GM12878 (cell line): ENCODE measurements around the gene ENOX1. TPM values are rescaled to one million over a fixed set of nuclear protein-coding genes. Genes with fewer than 3 reads are reported as not detected.

Experiments
- ATAC-seq: fragments of 200-7000 bp; cut with Tn5 transposase; 3 replicates; pipeline ENCODE4 v1.9.1; 2020; ENCODE audit warnings: mild to moderate bottlenecking, moderate library complexity
- BruUV-seq: library from RNA; stranded (reverse); fragments of 400-500 nt; replicated peaks from 2 replicates; lab custom pipeline; 2021; lab: Mats Ljungman, UMichigan
- CTCF ChIA-PET: fragments of 300-600 bp; sonication (Branson Sonifier 250); formaldehyde crosslinking; extraction: SDS; loops from one replicate; lab custom pipeline; 2021; ENCODE audit warnings: inconsistent platforms; lab: Yijun Ruan, JAX
- POLR2A ChIA-PET: fragments of 350-600 bp; formaldehyde crosslinking; extraction: SDS; loops from one replicate; lab custom pipeline; 2021; ENCODE audit warnings: inconsistent platforms; lab: Charles Lee
- RAD21 ChIA-PET: fragments of 300-600 bp; sonication (Branson Sonifier 250); formaldehyde crosslinking; loops from one replicate; lab custom pipeline; 2023; ENCODE audit warnings: antibody characterized with exemption; ENCODE audit not compliant: unreplicated experiment; lab: Charles Lee
- SMC1A ChIA-PET: fragments of 300-600 bp; sonication (Branson Sonifier 250); formaldehyde crosslinking; loops from one replicate; lab custom pipeline; 2023; ENCODE audit not compliant: unreplicated experiment, uncharacterized antibody; lab: Charles Lee
- DNase-seq: peaks from one replicate; pipeline ENCODE4 v3.0.0-alpha.2; 2011; ENCODE audit warnings: low read depth, low spot score
- FAIRE-seq: peaks from 3 replicates; lab custom pipeline; 2011; peaks lifted over from hg19 to GRCh38; lab: Jason Lieb, UNC
- H2AFZ ChIP-seq: 2 replicates; pipeline ENCODE4 v1.6.0; 2011; ENCODE audit warnings: low read depth, low read length, control low read depth; ENCODE audit not compliant: control insufficient read depth
- H3K27ac ChIP-seq: 2 replicates; pipeline ENCODE4 v1.5.1; 2011; ENCODE audit warnings: control low read depth; ENCODE audit not compliant: control insufficient read depth, insufficient read depth
- H3K27me3 ChIP-seq, 2 experiments: replicated peaks in 1 of 2; 2 replicates each; pipeline versions ENCODE4 v1.6.0 to v1.6.1; 2011; ENCODE audit warnings: low read length in 1 of 2; ENCODE audit not compliant: control insufficient read depth in 2 of 2, insufficient read depth in 2 of 2
- H3K36me3 ChIP-seq, 2 experiments: 2 replicates each; pipeline ENCODE4 v1.5.1; 2011; ENCODE audit warnings: low read length in 1 of 2; ENCODE audit not compliant: control insufficient read depth in 2 of 2, insufficient read depth in 2 of 2
- H3K4me1 ChIP-seq: 2 replicates; pipeline ENCODE4 v1.6.1; 2011; ENCODE audit warnings: mild to moderate bottlenecking, low read length, moderate library complexity, mixed read lengths; ENCODE audit not compliant: control insufficient read depth, insufficient read depth
- H3K4me2 ChIP-seq: 2 replicates; pipeline ENCODE4 v1.6.0; 2011; ENCODE audit warnings: control low read depth; ENCODE audit not compliant: control insufficient read depth, insufficient read depth
- H3K4me3 ChIP-seq: fragments of 200-600 bp; sonication (generic); 2 replicates; pipeline ENCODE4 v1.5.1; 2016
- H3K79me2 ChIP-seq: 2 replicates; pipeline ENCODE4 v1.6.0; 2011; ENCODE audit warnings: low read length; ENCODE audit not compliant: control insufficient read depth, insufficient read depth
- H3K9ac ChIP-seq: 2 replicates; pipeline ENCODE4 v1.8.0; 2011; ENCODE audit warnings: low read length, control low read depth, mixed read lengths; ENCODE audit not compliant: control insufficient read depth, insufficient read depth
- H3K9me3 ChIP-seq: replicated peaks from 3 replicates; pipeline ENCODE4 v1.5.1; 2011; ENCODE audit warnings: mild to moderate bottlenecking, low read length; ENCODE audit not compliant: control insufficient read depth, insufficient read depth
- H4K20me1 ChIP-seq: 2 replicates; pipeline ENCODE4 v1.6.0; 2011; ENCODE audit not compliant: control insufficient read depth, insufficient read depth
- BCL3 ChIP-seq: IDR thresholded peaks from 2 replicates; pipeline ENCODE4 v1.6.1; 2011; ENCODE audit warnings: borderline replicate concordance, low read depth, mild to moderate bottlenecking, moderate library complexity, low read length; ENCODE audit not compliant: insufficient read depth, poor library complexity, severe bottlenecking
- CBFB ChIP-seq: IDR thresholded peaks from 2 replicates; pipeline ENCODE4 v1.6.1; 2016; ENCODE audit warnings: antibody characterized with exemption, low read depth
- ELK1 ChIP-seq: IDR thresholded peaks from 2 replicates; pipeline ENCODE4 v1.6.1; 2012; ENCODE audit warnings: low read depth, low read length, improper control_type of control experiment
- IRF3 ChIP-seq: fragments of 450-650 bp; IDR thresholded peaks from 2 replicates; pipeline ENCODE4 v1.6.1; 2014; ENCODE audit warnings: mild to moderate bottlenecking
- KDM1A ChIP-seq: fragments of 200-600 bp; sonication (generic); IDR thresholded peaks from 2 replicates; pipeline ENCODE4 v1.6.1; 2016; ENCODE audit warnings: borderline replicate concordance
- SMAD5 ChIP-seq: IDR thresholded peaks from 2 replicates; pipeline ENCODE4 v1.6.1; 2016; ENCODE audit warnings: antibody characterized with exemption, low read depth
- TBL1XR1 ChIP-seq: IDR thresholded peaks from 2 replicates; pipeline ENCODE4 v1.6.1; 2012; ENCODE audit warnings: low read depth, low read length, improper control_type of control experiment
- TCF3 ChIP-seq: IDR thresholded peaks from 2 replicates; pipeline ENCODE4 v1.6.1; 2012; ENCODE audit warnings: low read depth, mild to moderate bottlenecking, low read length, borderline replicate concordance; ENCODE audit not compliant: insufficient read depth
- ZNF217 ChIP-seq: fragments of 450-650 bp; IDR thresholded peaks from 2 replicates; pipeline ENCODE4 v1.6.1; 2017; ENCODE audit warnings: antibody characterized with exemption, mild to moderate bottlenecking
- ZNF622 ChIP-seq: fragments of 450-650 bp; IDR thresholded peaks from 2 replicates; pipeline ENCODE4 v1.6.1; 2017; ENCODE audit warnings: mild to moderate bottlenecking, inconsistent platforms
- ZZZ3 ChIP-seq: IDR thresholded peaks from 2 replicates; pipeline ENCODE4 v1.6.1; 2011; ENCODE audit warnings: low read depth; ENCODE audit not compliant: control insufficient read depth, insufficient read length
- WGBS: methylation state at CpG from one replicate; pipeline ENCODE4 v1.1.6; 2016; ENCODE audit warnings: low lambda C conversion rate; ENCODE audit not compliant: insufficient replicate concordance, insufficient coverage; ENCODE audit errors: missing lambda C conversion rate; 5-methylcytosine and 5-hydroxymethylcytosine counted together
- in situ Hi-C: fragments of 300-500 bp; cut with MboI; formaldehyde crosslinking; loops from 9 replicates; pipeline ENCODE4 v1.14.3; 2018; ENCODE audit warnings: mixed read lengths
- intact Hi-C: fragments of 100-400 bp; cut with micrococcal nuclease; formaldehyde crosslinking; loops from one replicate; pipeline ENCODE4 v1.14.2; 2022; ENCODE audit not compliant: unreplicated experiment
- polyA plus RNA-seq, 11 experiments: library from polyadenylated mRNA; depleted of rRNA in 4 of 11; unstranded in 6 of 11; stranded (reverse) in 5 of 11; fragments of >200 nt; fragmentation: Nextera tagmentation in 4 of 11; fragmentation: Illumina TruSeq in 1 of 11; extraction: Ambion mirVana in 4 of 11; extraction: Trizol in 1 of 11; gene quantifications; 1 replicate in 1 of 11; 2 replicates in 10 of 11; pipeline versions ENCODE4 v1.2.1 to v1.2.3, GENCODE V29; 2011 to 2016; ENCODE audit warnings: inconsistent platforms in 2 of 11, missing spikeins in 2 of 11, low read depth in 1 of 11
- total RNA-seq, 4 experiments: library from RNA; depleted of rRNA in 3 of 4; stranded (reverse); fragments of >200 nt in 3 of 4; fragmentation: Illumina TruSeq in 1 of 4; extraction: Trizol in 1 of 4; gene quantifications; 2 replicates each; pipeline versions ENCODE4 v1.2.1 to v1.2.3, GENCODE V29; 2013 to 2021

Gene ENOX1
- total and polyA plus RNA-seq, 10 of the 15 experiments (the other 5 are each of a cell fraction or from before 2014, with no cell fraction given), result 0.11 to 0.26 (median 0.15) TPM

GRCh38 chr13:43665388-43665787 is 121.4 kb downstream of the ENOX1 start (continued):
- no peak for TF ChIP-seq BCL3
- no peak for TF ChIP-seq SMAD5
- TF ChIP-seq ZZZ3, result no peak
- TF ChIP-seq KDM1A, result no peak
- no peak for TF ChIP-seq ZNF217
- no peak for TF ChIP-seq TBL1XR1

- Histone ChIP-seq H3K27ac (no peak overlapping the region), H3K79me2 (no peaks in the 10 kb centered on the region), H3K4me2 (no peak overlapping the region), H3K9me3 (no peaks in the 10 kb centered on the region), H3K4me1 (no peaks in the 10 kb centered on the region), H2AFZ (peak overlapping the region; percentile 34; the same call in 1 of the 2 replicates), H4K20me1 (no peaks in the 10 kb centered on the region), H3K4me3 (no peak overlapping the region), H3K36me3 (no peaks in the 10 kb centered on the region), H3K9ac (no peak overlapping the region), H3K27me3 (no peaks in the 10 kb centered on the region)
- ATAC-seq (peak; percentile 64), FAIRE-seq (no peak), DNase-seq (no peak)
- SMC1A ChIA-PET, result interaction anchor here (1.1 to 1.7 kb wide), 2 partner anchors 10 to 20 kb away, joined by 4 read pairs; no protein-coding TSS in a partner anchor
- TF ChIP-seq CBFB (no peak), ZNF622 (no peak), TCF3 (no peak), ELK1 (no peak), IRF3 (no peak)
- intact Hi-C loops (no loop called here), in situ Hi-C loops (no loop called here)
- CTCF ChIA-PET, result interaction anchor here (1.6 kb wide), 1 partner anchor 25 kb away, joined by 3 read pairs; no protein-coding TSS in a partner anchor
- POLR2A ChIA-PET, result no interaction called here
- 0% methylated on average over 1 of the region's 1 CpG for WGBS
- RAD21 ChIA-PET, result no interaction called here
- no TSS peak for BruUV-seq
Measured at GRCh38 chr13:43664700-43665191, 122.0 kb downstream of the ENOX1 start.
